Activated CD8-positive, alpha-beta memory T cell treated with anti-CD3 and anti-CD28 coated beads, Interleukin-2, amount 50 U/mL, for 4 hours (primary cell): ENCODE results near the gene TRABD2A.
A peak's percentile ranks its signal among the peaks of the same experiment; 100 is the strongest.
"Not testable (repeated sequence)": the region's sequence is repeated elsewhere in the genome, so short reads cannot be mapped to it uniquely, and the experiment has no call there.

Experiments used
- DNase-seq: peaks from one replicate; pipeline ENCODE4 v3.0.0-alpha.2; 2020

The TRABD2A gene

GRCh38 chr2:84811839-84812431 lies 68.9 kb downstream of the TRABD2A start:
- no peak for DNase-seq

DNA sequence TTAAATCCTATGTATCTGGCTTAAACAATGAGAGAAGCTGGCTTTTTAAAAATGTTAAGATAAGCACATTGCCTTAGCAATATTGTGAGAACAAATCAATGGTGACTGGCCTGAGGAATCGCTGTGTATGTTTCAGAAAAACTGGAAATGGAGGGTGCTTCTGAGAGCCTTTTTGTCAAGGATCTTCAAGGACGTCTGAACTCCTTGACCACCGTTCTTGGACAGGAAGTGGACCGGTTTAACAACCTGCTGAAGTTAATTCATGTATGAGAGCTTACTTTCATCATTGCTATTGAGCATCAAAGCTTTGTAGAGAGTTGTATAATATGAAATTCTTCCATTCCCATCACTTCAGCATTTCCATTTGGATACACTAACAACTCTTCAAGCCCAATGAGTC lies 72.6 kb downstream of the TRABD2A start:
- DNase-seq, result no peak

DNA sequence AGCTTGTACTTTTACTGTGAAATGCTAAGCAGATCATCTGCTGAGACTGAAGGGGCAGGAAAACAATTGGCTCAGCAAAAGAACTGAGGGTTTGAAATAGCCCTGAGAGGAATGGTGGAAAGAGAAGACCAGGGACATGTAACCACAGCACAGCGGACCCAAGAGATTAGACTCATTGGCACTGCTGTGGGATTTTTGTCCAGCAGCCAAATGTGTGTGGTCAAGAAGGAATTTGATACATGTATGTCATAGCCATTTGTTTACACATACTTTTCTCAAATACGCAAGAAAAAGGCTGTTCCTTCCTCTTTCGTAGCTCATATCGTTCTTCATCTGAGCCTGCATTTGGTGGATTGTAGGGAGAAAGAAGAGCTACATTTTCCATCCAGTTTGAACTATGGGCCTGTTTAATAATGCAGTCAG lies 73.8 kb downstream of the TRABD2A start:
- no peak for DNase-seq

DNA sequence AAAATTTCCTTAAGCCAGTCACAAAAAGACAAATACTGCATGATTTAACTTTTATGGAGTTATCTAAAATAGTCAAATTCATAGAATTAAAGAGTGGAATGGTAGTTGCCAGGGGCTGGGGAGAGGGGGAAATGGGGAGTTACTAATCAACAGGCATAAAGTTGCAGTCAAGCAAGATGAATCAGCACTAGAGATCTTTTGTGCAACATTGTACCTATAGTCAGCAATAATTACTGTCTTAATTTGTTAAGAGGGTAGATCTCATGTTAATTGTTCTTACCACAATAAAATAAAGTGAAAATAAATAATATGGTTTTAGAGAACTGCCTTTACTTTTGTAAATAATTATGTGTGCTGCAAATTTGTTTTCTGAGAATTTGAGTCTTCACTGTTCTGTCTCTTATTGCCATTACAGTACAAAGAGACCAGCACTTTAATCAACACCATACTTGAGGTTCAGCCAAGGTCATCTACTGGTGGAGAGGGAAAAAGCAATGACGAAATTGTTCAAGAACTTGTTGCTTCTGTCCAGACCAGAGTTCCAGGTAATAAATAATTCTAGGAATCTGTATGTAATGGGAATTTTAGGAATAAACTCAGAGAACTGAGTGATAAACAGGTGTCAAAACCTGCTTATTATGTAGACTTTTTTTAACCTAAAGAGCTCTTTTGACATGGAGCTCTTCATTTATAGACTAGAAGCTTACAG lies 75.5 kb downstream of the TRABD2A start:
- DNase-seq, result no peak

- DNase-seq, result no peak
Observed at GRCh38 chr2:84801811-84802210, 79.1 kb downstream of the TRABD2A start.

DNA sequence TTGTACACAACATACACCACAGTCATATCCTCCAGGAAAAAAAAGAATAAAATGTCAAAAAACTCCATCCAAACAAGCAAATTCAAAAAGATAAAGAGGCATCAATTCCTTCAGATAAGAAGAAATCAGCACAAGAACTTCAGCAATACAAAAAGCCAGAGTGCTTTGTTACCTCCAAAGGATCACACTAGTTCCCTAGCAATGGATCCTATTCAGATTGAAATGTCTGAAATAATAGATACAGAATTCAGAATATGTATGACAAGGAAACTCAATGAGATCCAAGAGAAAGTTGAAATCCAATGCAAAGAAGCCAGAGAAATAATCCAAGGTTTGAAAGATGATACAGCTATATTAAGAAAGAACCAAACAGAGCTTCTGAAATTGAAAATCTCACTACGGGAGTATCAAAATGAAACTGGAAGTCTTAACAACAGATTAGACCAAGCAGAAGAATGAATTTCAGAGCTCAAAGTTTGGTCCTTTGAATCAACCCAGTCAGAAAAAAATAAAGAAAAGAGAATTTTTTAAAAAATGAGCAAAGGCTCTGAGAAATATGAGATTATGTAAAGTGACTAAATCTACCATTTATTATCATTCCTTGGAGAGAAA lies 80.6 kb downstream of the TRABD2A start:
- no peak for DNase-seq

DNA sequence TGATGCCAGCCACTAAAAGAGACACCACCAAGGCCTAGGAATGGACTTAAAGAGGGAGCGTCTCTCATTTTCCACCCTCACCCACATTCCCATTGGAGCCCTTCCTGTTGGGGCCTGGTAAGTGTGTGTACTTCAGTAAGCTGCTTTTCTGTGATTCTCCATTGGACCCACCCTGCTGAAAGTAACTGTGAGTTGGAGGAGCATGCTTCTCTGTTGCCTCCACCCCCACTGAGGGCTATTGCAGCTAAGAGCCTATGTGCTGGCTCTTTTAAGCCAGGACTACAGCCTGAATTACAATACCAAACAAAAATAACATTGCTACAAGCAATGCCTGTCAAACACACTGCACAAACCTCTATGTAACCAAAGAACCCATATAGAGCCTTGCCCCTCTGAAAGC lies 81.1 kb downstream of the TRABD2A start:
- DNase-seq, result no peak

- DNase-seq, result no peak
Observed at GRCh38 chr2:84797271-84797670, 83.6 kb downstream of the TRABD2A start.

- DNase-seq, result no peak
Observed at GRCh38 chr2:84796798-84797197, 84.1 kb downstream of the TRABD2A start.

- DNase-seq, result no peak
Observed at GRCh38 chr2:84793641-84794040, 87.2 kb downstream of the TRABD2A start.

- no peak for DNase-seq
Observed at GRCh38 chr2:84792856-84793522, 87.9 kb downstream of the TRABD2A start.

- no peak for DNase-seq
Observed at GRCh38 chr2:84788498-84788897, 92.4 kb downstream of the TRABD2A start.

GRCh38 chr2:84788027-84788426 lies 92.9 kb downstream of the TRABD2A start:
- DNase-seq, result no peak

DNA sequence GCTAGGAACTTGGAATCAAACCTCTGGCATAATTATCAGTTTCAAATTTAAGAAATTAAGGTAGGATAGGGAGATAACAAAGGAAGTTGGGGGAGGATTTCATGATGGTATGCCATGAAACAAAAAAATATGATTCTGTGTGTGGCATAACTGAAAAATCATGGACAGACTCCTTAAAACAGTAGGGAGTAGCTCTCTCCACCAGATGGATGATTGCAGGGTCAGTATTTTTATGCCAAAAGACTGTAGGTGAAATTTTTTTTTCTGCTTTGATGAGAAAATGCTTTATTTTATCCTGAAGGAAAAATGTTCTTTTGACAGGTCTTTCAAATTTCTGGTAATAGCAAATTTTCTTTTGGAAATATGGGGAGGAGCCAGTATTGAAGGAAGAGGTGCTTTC lies 94.3 kb downstream of the TRABD2A start:
- DNase-seq, result no peak

DNA sequence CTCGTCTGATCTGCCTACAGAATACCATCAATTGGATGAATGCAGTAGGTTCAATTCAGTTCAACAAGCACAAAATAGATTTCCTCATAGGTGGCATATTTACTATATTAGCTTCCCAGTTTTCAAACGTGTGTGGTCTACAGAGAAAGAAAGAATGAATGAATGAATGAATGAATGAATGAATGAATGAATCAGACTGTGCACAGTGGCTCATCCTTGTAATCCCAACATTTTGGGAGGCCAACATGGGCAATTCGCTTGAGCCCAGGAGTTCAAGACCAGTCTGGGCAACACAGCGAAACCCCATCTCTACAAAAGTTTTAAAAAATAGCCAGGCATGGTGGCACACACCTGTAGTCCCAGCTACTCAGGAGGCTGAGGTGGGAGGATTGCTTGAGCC lies 94.9 kb downstream of the TRABD2A start:
- no peak for DNase-seq

- peak; percentile 27 for DNase-seq
Observed at GRCh38 chr2:84782717-84783442, 98.0 kb downstream of the TRABD2A start.

DNA sequence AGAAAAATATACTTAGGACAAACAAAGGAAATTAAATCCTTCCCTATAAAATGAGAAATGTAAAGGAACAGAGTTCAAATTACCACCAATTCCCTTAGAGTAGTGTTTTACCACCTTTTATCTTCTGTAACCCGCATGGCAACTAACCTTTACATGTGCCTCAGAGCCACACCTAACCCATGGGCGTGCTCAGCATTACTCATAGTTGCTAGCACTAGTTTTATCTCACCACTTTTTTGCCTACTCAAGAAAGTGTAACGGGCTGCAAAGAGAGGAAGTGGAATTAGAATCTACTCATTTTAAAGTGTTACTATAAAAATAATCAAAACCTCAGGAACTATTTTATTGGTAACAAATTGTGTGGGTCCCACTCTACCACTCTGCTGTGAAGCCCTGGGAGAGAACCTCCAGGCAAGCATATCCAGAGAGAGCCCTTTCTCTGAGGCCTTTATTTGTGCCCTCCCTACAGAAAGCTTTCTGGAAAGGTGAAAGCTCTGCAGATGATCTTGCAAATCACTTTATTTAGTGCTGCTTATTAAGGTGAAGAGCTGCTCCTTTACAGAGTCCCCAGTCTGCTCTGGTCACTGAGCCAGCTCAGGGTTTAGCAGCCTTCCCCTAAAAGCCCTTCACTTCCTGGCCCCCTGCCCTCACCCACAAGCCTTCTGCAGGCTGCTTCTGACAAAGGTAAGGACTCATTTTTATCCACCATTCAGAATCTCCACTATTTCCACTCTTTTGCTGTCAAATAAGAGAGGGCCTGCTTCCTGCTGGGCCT lies 98.8 kb downstream of the TRABD2A start:
- peak; percentile 65 for DNase-seq

GRCh38 chr2:84779781-84780180 lies 101.1 kb downstream of the TRABD2A start:
- DNase-seq, result no peak

- no peak for DNase-seq
Observed at GRCh38 chr2:84778911-84779690, 101.8 kb downstream of the TRABD2A start.

- no peak for DNase-seq
Observed at GRCh38 chr2:84776011-84776410, 104.9 kb downstream of the TRABD2A start.

DNA sequence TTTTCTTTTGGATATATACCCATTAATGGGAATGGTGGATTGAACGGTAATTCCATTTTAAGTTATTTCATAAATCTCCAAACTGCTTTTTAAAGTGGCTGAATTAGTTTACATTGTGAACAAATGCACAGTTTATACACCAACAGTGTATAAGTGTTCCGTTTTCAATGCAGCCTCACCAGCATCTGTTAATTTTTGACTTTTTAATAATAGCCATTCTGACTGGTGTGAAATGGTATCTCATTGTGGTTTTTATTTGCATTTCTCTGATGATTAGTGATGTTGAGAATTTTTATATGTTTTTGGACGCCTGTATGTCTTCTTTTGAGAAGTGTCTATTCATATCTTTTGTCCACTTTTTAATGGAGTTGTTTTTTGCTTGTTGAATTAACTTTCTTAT lies 107.3 kb downstream of the TRABD2A start:
- DNase-seq, result not testable (repeated sequence)
